HEK293T (cell line): Measurements from ENCODE around the gene TRHDE.

Experiments used
- ARNT ChIP-seq: fragments of 450-650 bp; IDR thresholded peaks from 2 replicates; pipeline ENCODE4 v1.6.1; 2017; ENCODE audit warnings: mild to moderate bottlenecking
- BHLHE40 ChIP-seq: fragments of 450-650 bp; IDR thresholded peaks from 2 replicates; pipeline ENCODE4 v1.6.1; 2016; ENCODE audit warnings: mild to moderate bottlenecking, moderate library complexity, borderline replicate concordance
- CTBP1 ChIP-seq: fragments of 450-650 bp; IDR thresholded peaks from 2 replicates; pipeline ENCODE4 v1.6.1; 2016; ENCODE audit warnings: borderline replicate concordance
- FOXK2 ChIP-seq: fragments of 450-650 bp; IDR thresholded peaks from 2 replicates; pipeline ENCODE4 v1.6.1; 2016; ENCODE audit warnings: mild to moderate bottlenecking
- FOXM1 ChIP-seq: fragments of 450-650 bp; IDR thresholded peaks from 2 replicates; pipeline ENCODE4 v1.6.1; 2017; ENCODE audit warnings: mild to moderate bottlenecking, borderline replicate concordance
- LEF1 ChIP-seq: fragments of 450-650 bp; IDR thresholded peaks from 2 replicates; pipeline ENCODE4 v1.6.1; 2017; ENCODE audit warnings: mild to moderate bottlenecking, borderline replicate concordance
- NFRKB ChIP-seq: fragments of 450-650 bp; IDR thresholded peaks from 2 replicates; pipeline ENCODE4 v1.6.1; 2016; ENCODE audit warnings: mild to moderate bottlenecking, moderate library complexity
- PKNOX1 ChIP-seq: fragments of 450-650 bp; IDR thresholded peaks from 2 replicates; pipeline ENCODE4 v1.6.1; 2016
- SP1 ChIP-seq: fragments of 450-650 bp; IDR thresholded peaks from 2 replicates; pipeline ENCODE4 v1.6.1; 2017
- SUZ12 ChIP-seq: fragments of 450-650 bp; IDR thresholded peaks from 2 replicates; pipeline ENCODE4 v1.6.1; 2016; ENCODE audit warnings: mild to moderate bottlenecking
- ZNF384 ChIP-seq: fragments of 450-650 bp; IDR thresholded peaks from 2 replicates; pipeline ENCODE4 v1.6.1; 2016

GRCh38 chr12:72684491-72684890 is 412.3 kb downstream of the TRHDE start:
- no peak for TF ChIP-seq SP1
- TF ChIP-seq NFRKB, result no peak
- TF ChIP-seq SUZ12, result no peak
- TF ChIP-seq BHLHE40, result no peak
- TF ChIP-seq ZNF384, result no peak
- no peak for TF ChIP-seq PKNOX1
- no peak for TF ChIP-seq FOXM1
- TF ChIP-seq FOXK2, result no peak
- TF ChIP-seq LEF1, result no peak
- TF ChIP-seq ARNT, result no peak
- no peak for TF ChIP-seq CTBP1
